HUDEP-2 (cell line): ENCODE data around the gene BOC.

Experiments
- DNase-seq, 76 experiments: peaks; one replicate each; lab custom pipeline; 2025; ENCODE audit not compliant: unreplicated experiment in 76 of 76; lab: John Stamatoyannopoulos, UW

The BOC gene

GRCh38 chr3:113329757-113330156 is 118.4 kb downstream of the BOC start:
- DNase-seq, result no peak

- no peak for DNase-seq
These were observed 119.4 kb downstream of the BOC start for GRCh38 chr3:113330742-113331141.

DNA sequence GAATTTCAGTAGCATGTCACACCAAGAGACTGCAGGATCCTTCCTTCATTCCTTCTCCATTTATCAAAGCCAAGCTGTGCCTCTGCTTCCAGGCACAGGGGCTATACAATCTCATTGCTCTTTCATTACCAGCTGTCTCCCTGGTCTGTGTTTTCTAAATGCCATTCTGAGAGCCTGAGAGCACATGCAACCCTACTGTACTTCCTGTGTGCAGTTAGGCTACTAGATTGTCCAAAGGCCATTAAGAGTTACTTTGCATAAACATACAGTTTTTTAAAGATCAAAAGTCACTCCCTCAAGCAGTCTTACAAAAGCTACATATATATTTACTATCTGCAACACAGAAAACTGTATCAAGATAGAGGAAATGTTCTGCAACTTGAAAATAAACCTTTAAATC is 119.8 kb downstream of the BOC start:
- no peak for DNase-seq
